Stimulated activated CD4-positive, alpha-beta T cell treated with anti-CD3 and anti-CD28 coated beads, Interleukin-15, amount 100 ng/mL, for 24 hours (primary cell): ENCODE data around the gene NSUN6.

Experiments
- DNase-seq: peaks from one replicate; pipeline ENCODE4 v3.0.0-alpha.2; 2020

The NSUN6 gene

GRCh38 chr10:18497806-18498369, 153.5 kb downstream of the NSUN6 start:
- no peak for DNase-seq
